Measurements from ENCODE around the gene AFAP1.

The AFAP1 gene

DNA sequence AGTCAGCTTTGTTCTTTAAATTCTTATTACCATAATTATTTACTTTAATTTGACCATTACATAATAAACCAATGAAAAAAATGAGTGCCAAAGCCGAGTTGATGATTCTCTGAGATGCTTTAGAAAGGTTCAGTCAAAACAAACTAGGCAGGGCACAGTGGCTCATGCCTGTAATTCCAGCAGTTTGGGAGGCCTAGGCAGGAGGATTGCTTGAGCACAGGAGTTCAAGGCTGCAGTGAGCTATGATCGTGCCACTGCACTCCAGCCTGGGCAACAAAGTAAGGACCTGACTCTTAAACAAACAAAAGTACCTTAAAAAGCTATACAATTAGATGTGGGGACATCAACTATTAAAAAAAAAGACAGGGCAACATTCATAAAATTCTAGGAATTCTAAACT, 75.0 kb downstream of the AFAP1 start:
- DNase-seq (ENCODE audit: low spot score) = no peak

- no peak for DNase-seq (ENCODE audit: low spot score)
These were observed 75.6 kb downstream of the AFAP1 start for GRCh38 chr4:7863911-7864681.

GRCh38 chr4:7862561-7863192, 77.0 kb downstream of the AFAP1 start:
- DNase-seq (ENCODE audit: low spot score) = no peak

- DNase-seq (ENCODE audit: low spot score) = no peak
These were observed 78.2 kb downstream of the AFAP1 start for GRCh38 chr4:7861440-7861881.

DNA sequence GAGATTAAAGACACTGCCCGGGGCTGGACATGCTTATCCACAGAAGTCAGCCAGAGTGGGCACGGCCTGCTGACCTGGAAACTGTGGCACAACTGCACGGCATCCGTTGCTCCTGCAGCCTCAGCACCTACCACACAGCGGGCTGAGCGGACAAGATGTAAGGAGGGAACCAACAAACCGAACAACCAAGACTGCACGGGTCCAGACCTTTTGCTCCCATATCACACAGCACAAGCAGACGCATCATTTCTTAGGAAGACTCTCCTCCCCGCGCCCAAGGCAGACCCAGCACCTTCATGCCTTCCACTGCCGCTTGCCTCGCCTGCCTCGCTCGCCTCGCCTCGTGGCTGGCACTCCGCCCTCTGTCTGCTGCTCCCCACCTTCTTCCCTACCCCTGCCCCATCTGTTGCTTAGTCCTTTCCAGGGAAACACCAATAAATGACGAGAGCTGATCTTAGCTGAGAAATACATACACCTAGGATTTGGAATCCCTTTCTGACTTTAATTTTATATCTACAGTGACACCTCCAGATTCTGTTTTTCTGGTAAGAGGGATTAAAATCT, 79.0 kb downstream of the AFAP1 start:
- no peak for DNase-seq (ENCODE audit: low spot score)

- DNase-seq (ENCODE audit: low spot score) = no peak
These were observed 80.3 kb downstream of the AFAP1 start for GRCh38 chr4:7859326-7859725.

GRCh38 chr4:7858498-7858897, 81.2 kb downstream of the AFAP1 start:
- no peak for DNase-seq (ENCODE audit: low spot score)

GRCh38 chr4:7857993-7858392, 81.7 kb downstream of the AFAP1 start:
- DNase-seq (ENCODE audit: low spot score) = no peak

- DNase-seq (ENCODE audit: low spot score) = peak; percentile 37
These were observed 82.4 kb downstream of the AFAP1 start for GRCh38 chr4:7857238-7857701.

- no peak for DNase-seq (ENCODE audit: low spot score)
These were observed 83.9 kb downstream of the AFAP1 start for GRCh38 chr4:7855731-7856130.

DNA sequence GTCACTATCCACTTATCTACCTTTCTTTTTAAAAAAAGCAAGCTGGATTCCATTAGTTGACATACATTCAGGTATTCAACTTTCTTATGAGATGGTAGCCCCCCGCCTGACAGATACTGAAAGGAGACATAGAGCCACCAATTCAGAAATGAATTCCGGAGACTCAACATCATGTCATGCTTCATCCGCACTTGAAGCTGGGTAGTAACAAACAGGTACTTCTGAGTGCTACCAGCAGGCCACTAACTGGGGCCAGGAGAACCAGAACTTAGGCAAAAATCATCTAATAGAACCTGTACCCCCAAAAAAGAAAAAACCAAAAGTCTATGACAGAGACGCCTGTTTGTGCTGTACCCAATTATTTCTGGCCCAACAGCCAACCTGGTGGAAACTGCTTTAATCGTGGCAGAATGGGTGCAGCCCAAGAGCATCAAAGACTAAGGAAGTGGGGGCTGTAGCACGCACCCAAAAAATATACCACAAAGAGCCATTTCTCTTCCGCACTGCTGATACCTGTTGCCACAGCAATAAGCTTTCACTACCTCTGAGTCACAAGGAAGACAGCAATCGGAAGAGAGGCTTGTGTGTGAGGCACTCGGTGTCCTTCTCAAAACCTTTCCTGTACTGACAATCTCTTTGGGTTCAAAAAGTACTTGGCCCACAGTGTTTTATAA, 84.8 kb downstream of the AFAP1 start:
- peak; percentile 93 for DNase-seq (ENCODE audit: low spot score)

- no peak for DNase-seq (ENCODE audit: low spot score)
These were observed 85.4 kb downstream of the AFAP1 start for GRCh38 chr4:7854216-7854615.

- no peak for DNase-seq (ENCODE audit: low spot score)
These were observed 86.4 kb downstream of the AFAP1 start for GRCh38 chr4:7853271-7853670.

DNA sequence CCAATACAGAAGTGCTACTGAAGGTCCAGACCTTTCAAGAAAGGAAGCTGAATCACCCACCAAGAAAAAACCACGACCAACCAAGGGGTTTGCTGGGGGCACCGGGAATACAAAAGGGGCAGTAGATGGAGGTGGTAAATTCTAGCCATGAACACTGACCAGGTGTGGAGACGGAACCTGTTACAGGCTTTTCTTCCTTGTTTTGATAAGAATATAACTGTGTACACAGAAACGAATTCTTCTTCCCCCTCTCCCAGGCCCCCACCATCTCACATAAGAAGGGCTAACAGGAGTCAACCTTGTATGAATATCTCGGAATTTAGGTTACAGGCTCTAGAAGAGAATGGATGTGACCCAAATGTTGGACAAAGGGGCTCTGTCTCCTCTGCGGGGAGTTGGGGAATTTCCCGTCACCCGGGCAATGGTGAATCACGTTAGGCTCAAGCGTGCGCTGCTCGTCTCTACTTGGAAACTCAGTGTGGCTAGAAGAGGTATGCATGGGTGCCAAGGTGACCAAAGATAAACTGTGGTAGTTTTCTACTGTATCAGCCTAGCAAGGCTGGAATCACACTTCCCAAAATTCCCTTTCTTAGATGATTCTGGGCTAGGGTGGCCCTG, 87.0 kb downstream of the AFAP1 start:
- DNase-seq (ENCODE audit: low spot score) = peak; percentile 56

DNA sequence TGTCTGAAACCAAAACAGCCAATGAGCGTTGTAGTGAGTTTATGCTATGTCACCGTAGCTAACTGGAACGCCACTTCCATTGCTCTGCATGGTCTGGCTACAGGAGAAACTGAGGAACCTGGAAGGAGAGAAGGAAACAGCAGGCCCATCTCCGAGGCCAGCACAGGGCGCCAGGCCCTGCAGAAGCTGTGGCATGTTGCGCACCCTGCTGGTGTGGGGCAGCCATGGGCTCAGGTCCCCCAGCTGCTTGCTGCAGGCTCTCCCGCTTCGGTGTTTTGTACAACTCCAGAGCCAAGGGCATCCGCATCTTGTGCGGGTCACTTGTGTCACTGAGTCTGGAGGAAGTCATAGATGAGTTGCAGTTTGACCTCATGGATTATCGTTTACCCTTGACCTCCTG, 89.2 kb downstream of the AFAP1 start:
- no peak for DNase-seq (ENCODE audit: low spot score)

DNA sequence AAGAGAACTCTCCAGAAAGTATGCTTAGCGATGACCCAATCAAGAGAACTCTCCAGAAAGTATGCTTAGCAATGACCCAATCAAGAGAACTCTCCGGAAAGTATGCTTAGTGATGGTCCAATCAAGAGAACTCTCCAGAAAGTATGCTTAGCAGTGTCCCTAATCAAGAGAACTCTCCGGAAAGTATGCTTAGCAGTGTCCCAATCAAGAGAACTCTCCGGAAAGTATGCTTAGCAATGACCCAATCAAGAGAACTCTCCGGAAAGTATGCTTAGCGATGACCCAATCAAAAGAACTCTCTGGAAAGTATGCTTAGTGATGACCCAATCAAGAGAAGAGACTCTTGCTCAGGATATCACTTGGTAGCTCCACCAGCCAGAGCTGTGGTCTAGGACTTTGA, 92.5 kb downstream of the AFAP1 start:
- DNase-seq (ENCODE audit: low spot score) = no peak

DNA sequence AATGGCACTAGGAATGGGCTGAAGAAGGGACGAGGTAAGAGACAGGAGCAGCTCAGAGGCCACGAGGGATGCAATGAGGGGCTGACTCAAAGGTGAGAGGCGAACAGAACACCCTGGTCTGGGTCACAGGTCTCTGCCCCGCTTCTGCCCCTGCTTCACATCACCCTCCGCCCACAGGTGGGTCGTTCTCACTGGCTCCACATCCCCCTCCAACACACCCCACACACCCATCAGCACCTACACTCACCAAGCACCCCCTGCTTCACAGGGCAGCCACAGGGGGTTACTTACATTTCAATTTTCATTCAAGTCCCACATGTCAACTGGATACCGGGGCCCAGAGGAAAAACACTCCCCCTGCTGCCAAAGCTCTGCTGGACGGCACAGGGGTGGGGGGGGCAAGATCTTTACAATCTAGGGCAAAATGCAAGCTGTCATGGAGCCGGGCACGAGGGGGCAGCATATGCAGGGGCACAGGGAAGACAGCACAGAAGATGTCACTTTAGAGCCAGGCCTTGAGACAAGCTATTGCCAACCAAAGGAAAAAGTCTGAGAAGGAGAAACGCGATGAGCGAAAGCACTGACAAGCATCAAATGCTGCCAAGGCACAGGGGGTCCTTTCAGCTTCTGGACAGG, 94.0 kb downstream of the AFAP1 start:
- DNase-seq (ENCODE audit: low spot score) = no peak

DNA sequence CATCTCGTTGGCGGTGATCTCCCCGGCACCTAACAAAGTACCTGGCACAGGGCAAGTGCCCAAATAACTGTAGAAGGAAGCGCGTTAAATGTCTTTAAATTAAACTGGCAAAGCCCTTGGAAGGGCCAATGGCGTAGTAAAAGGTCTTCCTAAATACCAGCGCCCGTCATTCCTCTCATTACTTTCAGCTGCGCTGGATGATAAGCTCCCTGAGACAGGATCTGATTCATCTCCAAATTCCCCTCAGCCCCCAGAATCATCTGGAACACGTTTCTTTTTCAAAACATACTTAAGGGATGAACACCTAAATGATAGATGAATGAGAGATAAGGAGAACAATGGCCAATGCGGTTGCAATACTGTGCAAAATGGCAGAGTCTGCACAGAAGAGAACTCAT, 95.1 kb downstream of the AFAP1 start:
- DNase-seq (ENCODE audit: low spot score) = no peak

GRCh38 chr4:7843831-7844593, 95.6 kb downstream of the AFAP1 start:
- DNase-seq (ENCODE audit: low spot score) = peak; percentile 82

DNA sequence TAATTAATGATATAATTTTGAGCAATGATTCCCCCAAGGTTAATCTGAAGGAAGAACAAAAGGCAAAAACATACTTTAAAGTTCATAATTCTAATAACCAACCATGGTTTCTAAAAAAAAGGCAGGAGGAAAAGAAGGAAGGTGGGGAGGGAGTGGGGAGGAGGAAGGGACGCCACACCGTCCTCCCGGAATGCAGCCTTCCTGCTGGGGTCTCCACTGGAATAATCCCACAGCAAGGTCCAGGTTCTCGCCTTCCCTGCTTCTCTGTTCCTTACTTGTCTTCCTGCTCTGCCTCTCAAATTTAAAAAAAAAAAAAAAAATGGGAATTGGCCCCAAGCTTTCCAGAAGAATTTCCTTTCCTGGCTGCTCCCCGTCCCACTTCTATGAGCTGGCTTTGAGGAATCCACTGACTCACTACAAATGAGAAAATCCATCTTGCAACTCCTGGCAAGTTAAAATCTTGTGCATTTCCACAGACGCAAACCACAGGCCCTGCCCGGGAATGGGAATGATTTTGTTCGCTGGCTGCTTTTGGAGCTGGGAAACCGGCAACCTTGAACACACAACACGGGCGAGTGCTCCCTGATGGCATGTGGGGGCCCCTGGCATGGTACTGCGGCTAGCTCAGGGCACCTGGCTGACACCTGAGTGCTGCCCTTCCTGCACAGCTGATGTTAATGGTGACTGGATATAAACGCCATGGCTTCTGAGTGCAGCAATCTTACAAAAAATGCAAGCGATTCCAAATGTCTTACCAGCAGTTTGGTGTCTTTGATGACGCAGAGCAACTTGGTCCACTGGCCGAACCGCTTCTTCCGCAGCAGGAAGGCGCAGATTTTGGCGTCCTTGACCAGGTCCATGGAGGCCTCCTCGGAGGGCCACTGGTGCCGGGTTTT, 97.0 kb downstream of the AFAP1 start:
- DNase-seq (ENCODE audit: low spot score) = no peak
